GM12872 (cell line): ENCODE measurements around the gene BOD1.

Experiments used
- TF ChIP-seq, protein P1 (sequence below): IDR thresholded peaks from 3 replicates; pipeline ENCODE4 v1.5.1; 2011; ENCODE audit warnings: low read depth, mild to moderate bottlenecking, low read length, moderate library complexity; ENCODE audit not compliant: insufficient read depth

The BOD1 gene

GRCh38 chr5:173616577-173617118 lies at the start of gene BOD1:
Gene BOD1, minus strand, starts transcription at chr5:173616650. Its CDS starts 214 bp downstream, at chr5:173616436.
- TF ChIP-seq, protein P1, sequence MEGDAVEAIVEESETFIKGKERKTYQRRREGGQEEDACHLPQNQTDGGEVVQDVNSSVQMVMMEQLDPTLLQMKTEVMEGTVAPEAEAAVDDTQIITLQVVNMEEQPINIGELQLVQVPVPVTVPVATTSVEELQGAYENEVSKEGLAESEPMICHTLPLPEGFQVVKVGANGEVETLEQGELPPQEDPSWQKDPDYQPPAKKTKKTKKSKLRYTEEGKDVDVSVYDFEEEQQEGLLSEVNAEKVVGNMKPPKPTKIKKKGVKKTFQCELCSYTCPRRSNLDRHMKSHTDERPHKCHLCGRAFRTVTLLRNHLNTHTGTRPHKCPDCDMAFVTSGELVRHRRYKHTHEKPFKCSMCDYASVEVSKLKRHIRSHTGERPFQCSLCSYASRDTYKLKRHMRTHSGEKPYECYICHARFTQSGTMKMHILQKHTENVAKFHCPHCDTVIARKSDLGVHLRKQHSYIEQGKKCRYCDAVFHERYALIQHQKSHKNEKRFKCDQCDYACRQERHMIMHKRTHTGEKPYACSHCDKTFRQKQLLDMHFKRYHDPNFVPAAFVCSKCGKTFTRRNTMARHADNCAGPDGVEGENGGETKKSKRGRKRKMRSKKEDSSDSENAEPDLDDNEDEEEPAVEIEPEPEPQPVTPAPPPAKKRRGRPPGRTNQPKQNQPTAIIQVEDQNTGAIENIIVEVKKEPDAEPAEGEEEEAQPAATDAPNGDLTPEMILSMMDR: no peak

DNA sequence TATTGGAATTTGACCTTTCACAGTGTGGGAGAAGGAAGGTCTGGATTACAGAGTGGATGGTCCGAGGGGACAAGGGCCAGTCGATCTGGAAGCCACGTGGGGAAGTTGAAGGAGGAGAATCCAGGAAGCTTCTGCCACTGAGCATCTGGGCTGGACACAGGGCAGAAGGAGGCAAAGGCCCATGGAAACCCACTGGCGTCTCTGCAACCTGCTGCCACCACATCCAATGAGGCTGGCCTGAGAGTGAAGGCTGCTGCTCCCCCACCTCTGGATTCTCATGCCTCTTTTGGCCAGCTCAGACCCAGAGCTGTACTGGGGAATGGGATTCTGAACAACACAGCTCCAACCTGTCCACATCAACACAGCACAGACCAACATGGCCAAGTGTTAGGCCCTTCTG lies 48.9 kb upstream of the BOD1 start:
- TF ChIP-seq, protein P1: no peak

- TF ChIP-seq, protein P1: no peak
Observed at GRCh38 chr5:173664154-173664526, 47.7 kb upstream of the BOD1 start.

GRCh38 chr5:173663352-173664153 lies 47.1 kb upstream of the BOD1 start:
- TF ChIP-seq, protein P1: no peak

DNA sequence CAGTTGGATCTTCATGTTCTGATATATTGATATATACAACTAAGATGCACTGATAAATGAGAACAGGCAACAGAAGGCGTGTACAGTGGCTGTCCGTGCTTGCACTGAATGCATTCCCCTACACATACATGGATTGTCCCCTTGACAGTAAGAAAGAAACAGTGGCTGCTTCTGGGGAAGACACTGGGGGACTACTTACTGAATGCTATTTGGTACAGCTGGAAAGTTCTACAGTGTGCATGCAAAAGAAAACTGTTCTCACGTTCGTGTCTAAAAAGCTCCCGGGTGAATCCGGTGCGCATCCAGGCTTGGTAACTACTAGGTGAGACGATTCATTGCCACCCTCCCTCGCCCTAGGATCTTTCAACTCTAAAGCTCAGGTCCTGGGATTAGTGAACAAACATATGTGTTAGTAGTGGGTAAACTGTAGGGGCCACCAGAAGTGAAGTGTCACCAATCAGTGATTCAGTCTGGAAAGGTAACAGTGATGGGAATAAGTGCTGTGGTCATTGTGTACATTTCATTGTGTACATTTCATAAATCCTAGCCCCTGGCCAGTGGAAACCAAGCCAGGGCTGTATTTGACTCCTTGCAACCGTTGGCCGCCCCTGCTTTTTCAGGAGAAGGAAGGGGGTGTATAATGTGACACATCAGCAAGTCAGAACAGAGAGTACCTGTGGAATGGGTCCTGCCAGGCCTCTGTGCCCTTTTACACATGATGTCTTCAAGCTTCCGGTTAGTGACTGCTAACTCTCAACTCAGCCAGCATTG lies 46.3 kb upstream of the BOD1 start:
- TF ChIP-seq, protein P1: no peak

DNA sequence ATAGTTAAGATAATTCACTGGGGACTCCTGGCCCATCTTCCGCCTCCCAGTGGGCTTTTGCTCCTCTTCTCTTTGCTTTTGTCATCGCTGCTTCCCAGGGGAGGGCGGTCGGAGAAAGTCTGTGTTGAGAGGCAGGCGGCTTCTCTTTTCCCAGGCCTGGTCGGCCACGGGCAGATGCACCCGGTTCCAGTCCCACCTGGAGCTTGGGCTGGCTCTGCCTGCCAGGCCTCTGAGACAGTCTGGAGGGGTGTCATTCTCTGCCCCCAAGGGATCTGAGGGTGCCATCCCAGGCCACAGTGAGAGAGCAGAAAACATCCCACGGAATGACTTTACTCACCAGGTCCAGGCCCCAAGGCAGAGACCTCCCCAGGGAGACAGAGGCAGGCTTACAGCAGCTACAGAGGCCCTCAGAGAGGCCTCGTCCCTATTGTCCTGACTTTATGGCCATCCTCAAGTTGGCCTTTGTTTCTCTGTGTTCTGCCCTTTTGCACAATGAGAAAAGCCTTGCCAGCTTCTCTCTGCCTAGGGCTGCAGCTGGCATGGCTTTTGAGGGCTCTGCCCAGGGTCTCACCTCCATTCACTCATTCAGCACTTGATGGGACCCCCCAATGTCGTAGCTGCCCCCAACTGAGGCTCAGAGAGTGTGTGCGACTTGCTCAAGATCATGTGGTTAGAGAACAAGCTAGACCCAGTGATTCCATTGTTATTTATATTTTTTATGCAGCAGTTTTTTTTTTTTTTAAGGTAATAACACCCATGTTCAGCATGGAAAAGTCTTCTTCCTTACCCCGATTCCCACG lies 44.2 kb upstream of the BOD1 start:
- TF ChIP-seq, protein P1: no peak
